Hematopoietic multipotent progenitor cell treated with erythropoietin and hydrocortisone succinate and interleukin-3 and kit ligand, for 15 days (in vitro differentiated cells): ENCODE data around the gene FAM3A.
"Not testable (repeated sequence)": the region's sequence is repeated elsewhere in the genome, so short reads cannot be mapped to it uniquely, and the experiment has no call there.

Experiments
- DNase-seq: peaks from one replicate; pipeline ENCODE4 v3.0.0-alpha.2; 2015; ENCODE audit warnings: low spot score

Gene FAM3A

GRCh38 chrX:154515966-154516655 lies at the start of gene FAM3A:
Gene FAM3A (minus strand): TSS chrX:154516232. CDS start chrX:154515772, 460 bp downstream.
- peak; percentile 88 for DNase-seq

- not testable (repeated sequence) for DNase-seq
Observed at GRCh38 chrX:154562295-154562694, 46.3 kb upstream of the FAM3A start.

GRCh38 chrX:154560326-154560725 lies 44.3 kb upstream of the FAM3A start:
- not testable (repeated sequence) for DNase-seq

GRCh38 chrX:154558896-154559295 lies 42.9 kb upstream of the FAM3A start:
- not testable (repeated sequence) for DNase-seq

GRCh38 chrX:154558060-154558690 lies 42.1 kb upstream of the FAM3A start:
- DNase-seq = not testable (repeated sequence)

GRCh38 chrX:154552112-154552806 lies 36.2 kb upstream of the FAM3A start:
- DNase-seq = not testable (repeated sequence)

GRCh38 chrX:154549766-154550165 lies 33.7 kb upstream of the FAM3A start:
- no peak for DNase-seq

GRCh38 chrX:154548028-154548316 lies 31.9 kb upstream of the FAM3A start:
- DNase-seq = no peak

- DNase-seq = peak; percentile 89
Observed at GRCh38 chrX:154547245-154548027, 31.4 kb upstream of the FAM3A start, which contains the start of gene IKBKG. Gene IKBKG (plus strand): TSS chrX:154547620. CDS start chrX:154552003, 4,383 bp downstream.

- DNase-seq = peak; percentile 74
Observed at GRCh38 chrX:154546354-154547244, 30.6 kb upstream of the FAM3A start, which contains the start of gene G6PD. Gene G6PD (minus strand): TSS chrX:154546846. CDS start chrX:154546155, 691 bp downstream.

GRCh38 chrX:154545673-154546274 lies 29.7 kb upstream of the FAM3A start:
- DNase-seq = no peak

- peak; percentile 72 for DNase-seq
Observed at GRCh38 chrX:154542723-154543424, 26.8 kb upstream of the FAM3A start.

- DNase-seq = peak; percentile 90
Observed at GRCh38 chrX:154541896-154542722, 26.1 kb upstream of the FAM3A start.

GRCh38 chrX:154541589-154541895 lies 25.5 kb upstream of the FAM3A start:
- no peak for DNase-seq

GRCh38 chrX:154540897-154541535 lies 25.0 kb upstream of the FAM3A start:
- no peak for DNase-seq

- not testable (repeated sequence) for DNase-seq
Observed at GRCh38 chrX:154540365-154540764, 24.3 kb upstream of the FAM3A start.

GRCh38 chrX:154539077-154539476 lies 23.0 kb upstream of the FAM3A start:
- DNase-seq = no peak

GRCh38 chrX:154535892-154536291 lies 19.9 kb upstream of the FAM3A start:
- DNase-seq = no peak
